Measurements from ENCODE around the gene TMEM236.
A peak's percentile ranks its signal among the peaks of the same experiment; 100 is the strongest.

TMEM236 gene

GRCh38 chr10:17731331-17732020 lies 20.5 kb upstream of the TMEM236 start:
- H3K4me3 ChIP-seq: no peak overlapping the region
- H3K9me3 ChIP-seq: no peaks in the 10 kb centered on the region
- no peaks in the 10 kb centered on the region for H3K4me1 ChIP-seq
- DNase-seq (ENCODE audit: low spot score in 2 of 2): no peak
- no peaks in the 10 kb centered on the region for H3K27me3 ChIP-seq (ENCODE audit: low read depth)
- no peaks in the 10 kb centered on the region for H3K36me3 ChIP-seq (replicated peaks)
- in situ Hi-C loops (cut with MboI; ENCODE audit: low sequenced_read_pairs): no loop called here

DNA sequence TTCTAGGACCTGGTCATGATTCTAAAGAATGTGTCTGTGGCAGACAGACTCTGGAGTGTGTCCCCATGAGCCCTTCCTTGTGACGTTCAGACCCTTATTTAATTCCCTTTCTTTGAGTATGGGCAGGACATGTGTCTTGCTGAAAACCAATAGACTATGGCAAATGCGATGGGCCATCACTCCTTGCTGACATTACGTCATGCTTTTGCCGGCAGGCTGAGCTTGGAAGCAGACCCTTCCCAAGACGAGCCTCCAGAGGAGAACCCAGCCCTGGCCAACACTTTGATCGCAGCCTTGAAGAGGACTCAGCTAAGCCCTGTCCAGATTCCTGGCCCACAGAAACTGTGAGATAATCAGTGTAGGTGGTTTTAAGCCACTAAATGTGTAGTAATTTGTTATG lies 18.4 kb upstream of the TMEM236 start:
- H3K4me3 ChIP-seq: no peak overlapping the region
- H3K9me3 ChIP-seq: no peaks in the 10 kb centered on the region
- no peaks in the 10 kb centered on the region for H3K27me3 ChIP-seq (ENCODE audit: low read depth)
- DNase-seq (ENCODE audit: low spot score in 2 of 2): no peak
- H3K36me3 ChIP-seq (replicated peaks): no peaks in the 10 kb centered on the region
- H3K4me1 ChIP-seq: no peaks in the 10 kb centered on the region
- in situ Hi-C loops (cut with MboI; ENCODE audit: low sequenced_read_pairs): no loop called here

DNA sequence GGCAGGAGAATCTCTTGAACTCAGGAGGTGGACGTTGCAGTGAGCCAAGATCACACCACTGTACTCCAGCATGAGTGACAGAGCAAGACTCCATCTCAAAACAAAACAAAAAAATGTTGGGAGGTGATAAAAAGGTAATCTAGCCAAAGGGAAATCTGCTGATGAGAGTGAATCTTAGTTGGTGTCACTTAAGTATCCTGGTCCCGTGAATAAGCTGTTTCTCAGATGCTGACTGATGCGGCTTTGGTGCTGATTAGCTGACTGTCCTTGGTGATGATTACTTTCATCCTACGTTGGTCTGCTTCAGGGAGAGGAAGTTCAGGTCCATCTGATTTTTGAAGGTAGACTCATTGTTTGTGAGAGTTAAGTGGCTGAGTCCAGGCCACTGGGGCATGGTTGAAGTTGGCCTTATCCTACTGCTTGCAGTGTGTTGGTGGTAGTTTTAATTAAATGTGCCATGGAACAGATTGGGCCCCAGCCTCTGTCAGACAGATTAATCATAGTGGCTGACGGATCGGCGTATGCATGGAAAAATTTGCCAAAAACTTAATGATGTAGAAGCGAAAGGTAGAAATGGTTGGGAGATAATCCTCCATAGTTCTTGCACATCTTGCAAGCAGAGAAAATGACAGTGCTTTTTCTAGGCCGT lies 17.4 kb upstream of the TMEM236 start:
- no peaks in the 10 kb centered on the region for H3K9me3 ChIP-seq
- H3K27me3 ChIP-seq (ENCODE audit: low read depth): no peaks in the 10 kb centered on the region
- in situ Hi-C loops (cut with MboI; ENCODE audit: low sequenced_read_pairs): no loop called here
- H3K4me3 ChIP-seq: no peak overlapping the region
- DNase-seq (ENCODE audit: low spot score in 2 of 2): no peak
- H3K36me3 ChIP-seq (replicated peaks): no peaks in the 10 kb centered on the region
- H3K4me1 ChIP-seq: no peaks in the 10 kb centered on the region

- in situ Hi-C loops (cut with MboI; ENCODE audit: low sequenced_read_pairs): no loop called here
- Histone ChIP-seq H3K27me3 (ENCODE audit: low read depth) (no peaks in the 10 kb centered on the region), H3K36me3 (replicated peaks) (no peaks in the 10 kb centered on the region), H3K4me3 (no peak overlapping the region), H3K4me1 (no peaks in the 10 kb centered on the region), H3K9me3 (no peaks in the 10 kb centered on the region)
- no peak for DNase-seq (ENCODE audit: low spot score in 2 of 2)
Measured at GRCh38 chr10:17735166-17735941, 16.6 kb upstream of the TMEM236 start.

DNA sequence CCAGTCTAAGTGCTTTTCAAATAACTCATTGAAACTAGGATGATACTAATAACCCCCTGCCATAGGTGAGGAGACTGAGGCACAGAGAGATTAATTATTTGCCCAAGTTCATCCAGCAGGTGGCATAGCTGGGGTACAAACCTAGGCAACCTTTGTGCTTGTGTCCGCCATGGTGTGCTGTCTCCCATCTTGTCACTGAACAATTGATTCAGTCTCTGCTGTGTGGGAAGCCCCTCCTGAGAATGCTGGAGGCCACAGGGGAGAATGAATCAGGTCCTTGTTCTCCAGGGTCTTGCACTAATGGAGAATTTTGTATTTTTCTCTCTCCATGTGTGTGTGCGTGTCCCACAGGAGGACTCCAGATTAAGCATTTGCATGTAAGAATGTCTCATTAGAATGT lies 15.8 kb upstream of the TMEM236 start:
- in situ Hi-C loops (cut with MboI; ENCODE audit: low sequenced_read_pairs): no loop called here

DNA sequence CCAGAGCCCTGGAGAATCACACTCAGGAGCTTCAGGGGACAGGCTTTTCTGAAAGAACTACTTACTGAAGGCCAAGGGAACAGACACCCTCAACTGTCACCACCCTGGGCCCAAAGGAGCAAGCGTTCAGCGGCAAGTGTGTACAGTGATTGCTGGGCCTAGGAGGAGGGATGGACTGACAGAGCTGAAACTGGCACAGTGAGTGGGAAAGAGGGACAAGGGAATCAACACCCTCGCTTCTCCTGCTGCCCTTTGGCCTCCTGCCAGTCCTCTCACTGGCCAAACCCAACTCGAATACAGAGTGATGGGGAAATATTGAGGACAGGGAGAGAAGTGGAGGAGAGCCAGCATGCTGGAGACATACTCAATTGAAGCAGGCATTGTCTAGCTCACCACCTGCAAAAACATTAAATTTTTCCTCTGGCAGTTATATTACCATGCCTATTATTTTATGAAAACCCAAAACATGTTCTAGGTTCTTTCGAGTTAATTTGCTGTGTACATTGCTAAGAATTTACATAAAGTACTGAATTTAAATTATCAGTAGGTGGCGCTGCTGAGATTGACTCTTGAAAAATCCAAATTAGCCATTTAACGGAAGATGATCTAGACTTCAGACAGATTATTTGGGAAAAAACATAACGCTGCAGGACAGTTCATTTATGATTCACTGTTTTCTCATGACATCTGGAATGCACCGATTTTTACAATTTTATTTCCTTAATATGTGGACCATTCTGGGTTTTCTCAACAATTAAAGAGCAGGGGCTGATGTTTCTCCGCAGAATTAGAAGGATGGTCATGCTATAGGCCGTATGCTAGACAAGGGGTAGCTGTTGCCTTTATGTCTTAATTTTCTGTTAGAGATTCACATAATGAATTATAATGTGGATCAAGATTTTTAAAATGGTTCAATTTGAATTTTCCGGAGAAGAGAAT lies 14.7 kb upstream of the TMEM236 start:
- no peaks in the 10 kb centered on the region for H3K36me3 ChIP-seq (replicated peaks)
- in situ Hi-C loops (cut with MboI; ENCODE audit: low sequenced_read_pairs): no loop called here
- no peaks in the 10 kb centered on the region for H3K27me3 ChIP-seq (ENCODE audit: low read depth)
- H3K9me3 ChIP-seq: no peaks in the 10 kb centered on the region
- no peaks in the 10 kb centered on the region for H3K4me1 ChIP-seq
- peak in 1 of 2 experiments; percentile 41 for DNase-seq (ENCODE audit: low spot score in 2 of 2)
- H3K4me3 ChIP-seq: no peak overlapping the region

More for the DNA sequence above, 15.8 kb upstream of the TMEM236 start:
- H3K9me3 ChIP-seq: no peaks in the 10 kb centered on the region
- H3K27me3 ChIP-seq (ENCODE audit: low read depth): no peaks in the 10 kb centered on the region
- no peaks in the 10 kb centered on the region for H3K36me3 ChIP-seq (replicated peaks)
- H3K4me3 ChIP-seq: no peak overlapping the region
- DNase-seq (ENCODE audit: low spot score in 2 of 2): no peak
- H3K4me1 ChIP-seq: no peaks in the 10 kb centered on the region

GRCh38 chr10:17740668-17741067 lies 11.3 kb upstream of the TMEM236 start:
- Histone ChIP-seq H3K27me3 (ENCODE audit: low read depth) (no peaks in the 10 kb centered on the region), H3K9me3 (no peaks in the 10 kb centered on the region), H3K4me3 (no peak overlapping the region), H3K4me1 (peaks cover 3% of the 10 kb centered on the region; the same call in 1 of the 2 replicates), H3K36me3 (replicated peaks) (no peaks in the 10 kb centered on the region)
- in situ Hi-C loops (cut with MboI; ENCODE audit: low sequenced_read_pairs): loop anchor here (5.0 kb wide), 1 partner anchor 128 kb away; no protein-coding TSS in a partner anchor
- no peak for DNase-seq (ENCODE audit: low spot score in 2 of 2)

DNA sequence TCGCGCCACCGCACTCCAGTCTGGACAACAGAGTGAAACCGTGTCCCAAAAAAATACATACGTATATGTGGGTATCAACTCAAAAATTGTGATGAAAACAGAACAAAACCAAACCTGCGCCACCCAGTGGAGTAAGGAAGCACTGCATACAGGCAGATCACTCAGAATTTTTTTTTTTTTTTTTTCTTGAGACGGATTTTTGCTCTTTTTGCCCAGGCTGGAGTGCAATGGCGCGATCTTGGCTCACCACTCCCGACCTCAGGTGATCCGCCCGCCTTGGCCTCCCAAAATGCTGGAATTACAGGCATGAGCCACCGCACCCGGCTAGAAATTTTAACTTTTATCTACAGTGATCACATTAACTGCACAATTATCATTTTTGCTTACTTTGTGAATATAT lies 9.1 kb upstream of the TMEM236 start:
- Histone ChIP-seq H3K36me3 (replicated peaks) (no peaks in the 10 kb centered on the region), H3K9me3 (no peaks in the 10 kb centered on the region), H3K4me3 (no peak overlapping the region), H3K27me3 (ENCODE audit: low read depth) (no peaks in the 10 kb centered on the region), H3K4me1 (peaks cover 3% of the 10 kb centered on the region; the same call in 1 of the 2 replicates)
- in situ Hi-C loops (cut with MboI; ENCODE audit: low sequenced_read_pairs): loop anchor here (5.0 kb wide), 1 partner anchor 131 kb away; no protein-coding TSS in a partner anchor
- peak; percentile 39 to 88 for DNase-seq (ENCODE audit: low spot score in 2 of 2)

DNA sequence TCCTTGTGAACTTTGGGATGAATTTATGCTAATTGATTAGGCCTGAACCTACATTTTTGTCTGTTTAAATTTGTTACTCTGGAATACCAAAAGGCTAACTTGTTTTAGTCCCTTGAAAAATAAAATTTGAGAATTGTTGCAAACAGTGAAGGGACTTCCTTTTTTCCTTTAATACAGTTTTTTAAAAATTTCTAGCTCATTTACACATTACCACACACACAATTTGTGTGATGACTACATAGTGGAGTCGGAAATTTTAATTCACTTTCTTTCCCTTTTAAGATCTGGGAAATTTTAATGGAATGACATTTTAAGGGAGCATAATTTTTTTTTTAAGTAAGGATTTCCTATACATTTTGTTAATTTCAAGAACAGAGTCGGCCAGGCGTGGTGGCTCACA lies 8.6 kb upstream of the TMEM236 start:
- in situ Hi-C loops (cut with MboI; ENCODE audit: low sequenced_read_pairs): loop anchor here (5.0 kb wide), 1 partner anchor 131 kb away; no protein-coding TSS in a partner anchor
- no peak for DNase-seq (ENCODE audit: low spot score in 2 of 2)
- Histone ChIP-seq H3K27me3 (ENCODE audit: low read depth) (no peaks in the 10 kb centered on the region), H3K9me3 (no peaks in the 10 kb centered on the region), H3K4me1 (peaks cover 3% of the 10 kb centered on the region; the same call in 1 of the 2 replicates), H3K4me3 (no peak overlapping the region), H3K36me3 (replicated peaks) (no peaks in the 10 kb centered on the region)

GRCh38 chr10:17744341-17744861 lies 7.6 kb upstream of the TMEM236 start:
- in situ Hi-C loops (cut with MboI; ENCODE audit: low sequenced_read_pairs): loop anchor here (5.0 kb wide), 1 partner anchor 132 kb away; no protein-coding TSS in a partner anchor
- no peaks in the 10 kb centered on the region for H3K27me3 ChIP-seq (ENCODE audit: low read depth)
- H3K9me3 ChIP-seq: no peaks in the 10 kb centered on the region
- no peak for DNase-seq (ENCODE audit: low spot score in 2 of 2)
- no peaks in the 10 kb centered on the region for H3K36me3 ChIP-seq (replicated peaks)
- H3K4me1 ChIP-seq: peaks cover 3% of the 10 kb centered on the region; the same call in 1 of the 2 replicates
- H3K4me3 ChIP-seq: no peak overlapping the region

DNA sequence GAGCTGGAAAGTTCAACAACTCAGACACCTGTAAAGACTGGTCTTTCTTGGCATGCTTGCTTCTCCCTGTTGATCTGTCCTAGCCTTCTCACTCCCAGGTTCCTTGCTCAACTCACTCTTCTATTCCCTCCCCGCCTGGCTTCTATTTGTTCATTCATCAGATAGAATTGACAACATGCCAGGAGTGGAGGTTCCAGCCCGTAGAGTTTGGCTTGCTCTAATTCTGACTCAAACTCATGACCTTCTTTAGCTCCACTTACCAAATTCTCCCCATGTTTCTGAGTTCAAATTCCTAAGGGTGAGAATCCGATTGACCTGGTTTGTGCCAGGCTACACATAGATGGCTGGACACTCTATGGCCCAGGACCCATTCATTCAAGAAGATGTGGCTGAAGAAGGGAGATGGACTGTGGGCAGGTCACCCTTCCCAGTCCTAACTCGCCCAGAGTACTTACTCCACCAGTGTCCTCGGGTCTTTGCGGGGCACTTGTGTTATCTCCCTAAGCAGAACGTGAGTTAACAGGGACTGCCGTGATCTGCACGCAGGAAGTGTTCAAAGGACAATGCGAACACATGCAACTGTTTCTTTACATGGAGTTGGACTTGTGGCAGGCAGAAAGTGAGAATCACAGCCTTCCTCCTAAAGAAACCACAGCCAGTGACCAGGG lies 4.0 kb upstream of the TMEM236 start:
- no peak for DNase-seq (ENCODE audit: low spot score in 2 of 2)
- Histone ChIP-seq H3K36me3 (replicated peaks) (no peaks in the 10 kb centered on the region), H3K27me3 (ENCODE audit: low read depth) (no peaks in the 10 kb centered on the region), H3K9me3 (no peaks in the 10 kb centered on the region), H3K4me3 (no peak overlapping the region), H3K4me1 (peaks cover 3% of the 10 kb centered on the region; the same call in 1 of the 2 replicates)
- in situ Hi-C loops (cut with MboI; ENCODE audit: low sequenced_read_pairs): no loop called here

DNA sequence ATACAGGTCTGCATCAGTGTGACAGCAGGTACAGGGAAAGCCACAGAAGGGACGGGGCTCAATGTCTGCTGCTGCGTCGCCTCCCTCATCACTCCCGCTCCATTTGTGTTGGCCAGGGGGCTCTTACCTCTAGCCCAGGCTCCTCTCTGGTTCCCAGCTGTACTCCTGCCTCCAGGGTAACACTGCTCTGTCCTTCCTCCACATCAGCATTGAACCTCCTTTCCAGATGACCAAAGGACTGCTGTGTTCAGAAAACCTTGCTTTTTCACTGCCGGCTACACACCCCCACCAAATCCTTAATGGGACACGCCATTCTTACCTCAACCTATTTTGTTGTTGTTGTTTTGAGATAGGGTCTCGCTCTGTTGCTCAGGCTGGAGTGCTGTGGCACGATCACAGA lies 2.1 kb upstream of the TMEM236 start:
- no peaks in the 10 kb centered on the region for H3K9me3 ChIP-seq
- no peak overlapping the region for H3K4me3 ChIP-seq
- H3K36me3 ChIP-seq (replicated peaks): no peaks in the 10 kb centered on the region
- no peaks in the 10 kb centered on the region for H3K4me1 ChIP-seq
- no peak for DNase-seq (ENCODE audit: low spot score in 2 of 2)
- in situ Hi-C loops (cut with MboI; ENCODE audit: low sequenced_read_pairs): no loop called here
- no peaks in the 10 kb centered on the region for H3K27me3 ChIP-seq (ENCODE audit: low read depth)

Data from HAP-1 (cell line).